Measurements from ENCODE around the gene TAF11L14. TPM values are rescaled to one million over a fixed set of nuclear protein-coding genes. Genes with fewer than 3 reads are reported as not detected.

Gene TAF11L14
- total and polyA plus RNA-seq, 12 donors: not detected

GRCh38 chr5:17670353-17670752 is 36.1 kb downstream of the TAF11L14 start:
- no peak overlapping the region for H3K27ac ChIP-seq
- TF ChIP-seq CTCF (IDR thresholded peaks at IDR 0.05): no peak
- WGBS, 2 donors: 86 to 92% methylated on average over 14 of the region's 14 CpGs
- no peak for ATAC-seq
- peaks cover 0 to 23% (median 0%) of the 10 kb centered on the region in 11 donors for H3K9me3 ChIP-seq
- no peaks in the 10 kb centered on the region for H3K4me1 ChIP-seq
- DNase-seq: peak in 1 of 2 donors; percentile 9
- H3K36me3 ChIP-seq: no peaks in the 10 kb centered on the region
- no peak overlapping the region for H3K4me3 ChIP-seq
- intact Hi-C loops (cut with DNase I): no loop called here
- H3K27me3 ChIP-seq: no peaks in the 10 kb centered on the region

GRCh38 chr5:17678751-17679324 is 44.6 kb downstream of the TAF11L14 start:
- 75 to 76% methylated on average over 4 of the region's 4 CpGs for WGBS, 2 donors
- H3K27ac ChIP-seq: no peak overlapping the region
- TF ChIP-seq CTCF (IDR thresholded peaks at IDR 0.05): no peak
- intact Hi-C loops (cut with DNase I): no loop called here
- DNase-seq (no peak), ATAC-seq (no peak)
- no peaks in the 10 kb centered on the region for H3K36me3 ChIP-seq
- H3K27me3 ChIP-seq: no peaks in the 10 kb centered on the region
- no peak overlapping the region for H3K4me3 ChIP-seq
- H3K9me3 ChIP-seq: peaks cover 0 to 4% (median 0%) of the 10 kb centered on the region in 11 donors
- no peaks in the 10 kb centered on the region for H3K4me1 ChIP-seq

- no peak overlapping the region for H3K4me3 ChIP-seq
Measured at GRCh38 chr5:17679597-17680203, 45.4 kb downstream of the TAF11L14 start.

GRCh38 chr5:17680737-17681136 is 46.5 kb downstream of the TAF11L14 start:
- Histone ChIP-seq H3K27ac (no peak overlapping the region), H3K36me3 (no peaks in the 10 kb centered on the region), H3K27me3 (no peaks in the 10 kb centered on the region), H3K9me3 (no peaks in the 10 kb centered on the region), H3K4me3 (no peak overlapping the region), H3K4me1 (no peaks in the 10 kb centered on the region)
- DNase-seq: no peak
- intact Hi-C loops (cut with DNase I): no loop called here
- ATAC-seq: no peak
- no peak for TF ChIP-seq CTCF (IDR thresholded peaks at IDR 0.05)
- 64 to 74% methylated on average over 2 of the region's 2 CpGs for WGBS, 2 donors

More at GRCh38 chr5:17679597-17680203, 45.4 kb downstream of the TAF11L14 start:
- Histone ChIP-seq H3K4me1 (no peaks in the 10 kb centered on the region), H3K36me3 (no peaks in the 10 kb centered on the region), H3K27me3 (no peaks in the 10 kb centered on the region), H3K9me3 (no peaks in the 10 kb centered on the region), H3K27ac (no peak overlapping the region)
- no peak for TF ChIP-seq CTCF (IDR thresholded peaks at IDR 0.05)
- intact Hi-C loops (cut with DNase I): no loop called here
- 89 to 91% methylated on average over 8 of the region's 8 CpGs for whole genome bisulfite sequencing, 2 donors
- ATAC-seq: no peak
- no peak for DNase-seq

Other genes starting within 250 kb of the TAF11L14 start
- gene TAF11L2, start 136.2 kb upstream of the TAF11L14 start, total RNA-seq: not detected
- not detected for gene TAF11L2, start 136.2 kb upstream of the TAF11L14 start, polyA plus RNA-seq
- gene TAF11L3, start 116.1 kb upstream of the TAF11L14 start, total RNA-seq: not detected
- gene TAF11L3, start 116.1 kb upstream of the TAF11L14 start, polyA plus RNA-seq: not detected
- gene TAF11L4, start 112.7 kb upstream of the TAF11L14 start, total RNA-seq: not detected
- gene TAF11L4, start 112.7 kb upstream of the TAF11L14 start, polyA plus RNA-seq: not detected
- gene TAF11L5, start 109.2 kb upstream of the TAF11L14 start, total RNA-seq: not detected
- gene TAF11L5, start 109.2 kb upstream of the TAF11L14 start, polyA plus RNA-seq: not detected
- not detected for gene TAF11L6, start 105.8 kb upstream of the TAF11L14 start, total RNA-seq
- not detected for gene TAF11L6, start 105.8 kb upstream of the TAF11L14 start, polyA plus RNA-seq
- not detected for gene TAF11L7, start 48.7 kb upstream of the TAF11L14 start, total RNA-seq
- not detected for gene TAF11L7, start 48.7 kb upstream of the TAF11L14 start, polyA plus RNA-seq
- gene TAF11L8, start 43.5 kb upstream of the TAF11L14 start, total RNA-seq: not detected
- not detected for gene TAF11L8, start 43.5 kb upstream of the TAF11L14 start, polyA plus RNA-seq
- not detected for gene TAF11L9, start 40.1 kb upstream of the TAF11L14 start, total RNA-seq
- not detected for gene TAF11L9, start 40.1 kb upstream of the TAF11L14 start, polyA plus RNA-seq
- not detected for gene TAF11L10, start 36.6 kb upstream of the TAF11L14 start, total RNA-seq
- gene TAF11L10, start 36.6 kb upstream of the TAF11L14 start, polyA plus RNA-seq: not detected
- gene TAF11L11, start 30.3 kb upstream of the TAF11L14 start, total RNA-seq: not detected
- gene TAF11L11, start 30.3 kb upstream of the TAF11L14 start, polyA plus RNA-seq: not detected
- gene TAF11L12, start 24.1 kb upstream of the TAF11L14 start, total RNA-seq: not detected
- gene TAF11L12, start 24.1 kb upstream of the TAF11L14 start, polyA plus RNA-seq: not detected
- gene TAF11L13, start 2.4 kb upstream of the TAF11L14 start, total RNA-seq: not detected
- not detected for gene TAF11L13, start 2.4 kb upstream of the TAF11L14 start, polyA plus RNA-seq

All from heart right ventricle (tissue), 16 donors.